A673 (cell line): ENCODE results near the gene ALDH3B1.

ENCODE experiments used
- CTCF ChIP-seq: fragments of 300-800, 200-600 bp; sonication (generic); conservative IDR thresholded peaks from 2 replicates; pipeline ENCODE4 v1.5.1; 2017; ENCODE audit warnings: low read depth, mild to moderate bottlenecking, antibody characterized with exemption, low read length, moderate library complexity, mixed read lengths
- EZH2 ChIP-seq: fragments of 200-600 bp; sonication (generic); IDR thresholded peaks from 2 replicates; pipeline ENCODE4 v1.6.1; 2017; ENCODE audit warnings: borderline replicate concordance, low read depth, mild to moderate bottlenecking, mixed read lengths, antibody characterized with exemption, low read length; ENCODE audit not compliant: poor library complexity, severe bottlenecking

DNA sequence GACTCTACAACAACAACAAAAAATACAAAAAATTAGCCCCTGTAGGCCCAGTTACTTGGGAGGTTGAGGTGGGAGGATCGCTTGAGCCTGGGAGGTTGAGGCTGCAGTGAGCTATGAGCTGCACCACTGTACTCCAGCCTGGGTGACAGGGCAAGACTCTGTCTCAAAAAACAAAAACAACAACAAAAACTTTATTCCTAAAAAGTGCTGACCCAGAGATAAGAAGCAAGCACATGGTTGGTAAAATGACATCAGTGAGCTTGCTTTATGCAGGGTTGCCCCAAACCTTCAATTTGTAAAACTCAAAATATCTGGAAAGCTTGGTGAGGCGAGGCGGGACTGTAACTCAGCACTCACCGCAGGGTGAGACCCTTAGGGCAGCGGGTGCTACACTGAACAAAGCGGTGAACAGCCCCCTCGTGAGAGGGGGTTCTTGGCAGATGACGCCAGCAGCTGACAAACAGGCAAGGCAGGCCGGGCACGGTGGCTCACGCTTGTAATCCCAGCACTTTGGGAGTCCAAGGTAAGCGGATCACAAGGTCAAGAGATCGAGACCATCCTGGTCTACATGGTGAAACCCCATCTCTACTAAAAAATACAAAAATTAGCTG is 25.2 kb downstream of the ALDH3B1 start:
- TF ChIP-seq CTCF (no peak), EZH2 (no peak)
